Cardiac septum (tissue), 1 donor: ENCODE results near the gene VMAC. TPM values are rescaled to one million over a fixed set of nuclear protein-coding genes. Genes with fewer than 3 reads are reported as not detected.

Experiments used
- DNase-seq: peaks from one replicate; pipeline ENCODE4 v3.0.0-alpha.2; 2020; ENCODE audit warnings: low spot score
- intact Hi-C: fragments of 100-400 bp; cut with DNase I; formaldehyde crosslinking; loops from one replicate; pipeline ENCODE4 v1.14.0; 2022
- total RNA-seq: library from RNA; stranded (reverse); fragmentation: NEBNext Ultra II Directional; extraction: Animal tissue kit (Norgen Biotek cat#: 25700); gene quantifications from one replicate; pipeline ENCODE4 v1.2.1, GENCODE V29; 2021
- donor health status: DM: no; HTN: no; CAD: no.

VMAC gene
- total RNA-seq, 1 donor from 2014 or later = 2.4 TPM

- intact Hi-C loops = no loop called here
- no peak for DNase-seq
Measured at GRCh38 chr19:5899728-5900526, 4.7 kb upstream of the VMAC start.

- intact Hi-C loops = no loop called here
- DNase-seq = no peak
Measured at GRCh38 chr19:5900976-5901375, 3.7 kb upstream of the VMAC start.

- intact Hi-C loops = no loop called here
- DNase-seq = no peak
Measured at GRCh38 chr19:5903056-5903623, 1.5 kb upstream of the VMAC start.

GRCh38 chr19:5903624-5904351, 884 bp upstream of the VMAC start, which contains the start of gene NDUFA11:
TSS of gene NDUFA11 (minus strand) at chr19:5903790. CDS start at chr19:5903708, 82 bp downstream.
- DNase-seq = peak; percentile 98
- intact Hi-C loops = no loop called here

GRCh38 chr19:5905114-5905778, 574 bp downstream of the VMAC start:
- intact Hi-C loops = loop anchor here (5.0 kb wide), 1 partner anchor 62 kb away; no protein-coding TSS in a partner anchor
- no peak for DNase-seq

- intact Hi-C loops = loop anchor here (5.0 kb wide), 1 partner anchor 60 kb away; no protein-coding TSS in a partner anchor
- no peak for DNase-seq
Measured at GRCh38 chr19:5907241-5907640, 2.6 kb downstream of the VMAC start.

GRCh38 chr19:5908773-5909442, 4.2 kb downstream of the VMAC start:
- DNase-seq = no peak
- intact Hi-C loops = loop anchor here (5.0 kb wide), 1 partner anchor 58 kb away; no protein-coding TSS in a partner anchor

- DNase-seq = no peak
- intact Hi-C loops = no loop called here
Measured at GRCh38 chr19:5910638-5910907, 5.9 kb downstream of the VMAC start.

GRCh38 chr19:5911366-5911765, 6.7 kb downstream of the VMAC start:
- no peak for DNase-seq
- intact Hi-C loops = no loop called here

- intact Hi-C loops = no loop called here
Measured at GRCh38 chr19:5913739-5914357, 9.2 kb downstream of the VMAC start, which contains the start of gene CAPS. TSS of gene CAPS (plus strand) at chr19:5914254. CDS start at chr19:5914407, 153 bp downstream.

GRCh38 chr19:5914358-5914774, 9.7 kb downstream of the VMAC start:
- intact Hi-C loops = no loop called here
- DNase-seq = no peak

More at GRCh38 chr19:5913739-5914357, 9.2 kb downstream of the VMAC start, which contains the start of gene CAPS:
- DNase-seq = no peak

- intact Hi-C loops = no loop called here
- DNase-seq = no peak
Measured at GRCh38 chr19:5914946-5915781, 10.5 kb downstream of the VMAC start.

- no peak for DNase-seq
Measured at GRCh38 chr19:5915782-5916165, 11.1 kb downstream of the VMAC start.

GRCh38 chr19:5916181-5916708, 11.6 kb downstream of the VMAC start:
- DNase-seq = no peak
- intact Hi-C loops = no loop called here

More at GRCh38 chr19:5915782-5916165, 11.1 kb downstream of the VMAC start:
- intact Hi-C loops = no loop called here

GRCh38 chr19:5917431-5918107, 12.9 kb downstream of the VMAC start:
- intact Hi-C loops = no loop called here
- no peak for DNase-seq

GRCh38 chr19:5918463-5919079, 13.9 kb downstream of the VMAC start:
- no peak for DNase-seq
- intact Hi-C loops = no loop called here
